ENCODE results near the gene PCDH9. TPM values are rescaled to one million over a fixed set of nuclear protein-coding genes. Genes with fewer than 3 reads are reported as not detected.

PCDH9 gene
- total RNA-seq, 1 experiment from 2014 or later, result 10.1 TPM

DNA sequence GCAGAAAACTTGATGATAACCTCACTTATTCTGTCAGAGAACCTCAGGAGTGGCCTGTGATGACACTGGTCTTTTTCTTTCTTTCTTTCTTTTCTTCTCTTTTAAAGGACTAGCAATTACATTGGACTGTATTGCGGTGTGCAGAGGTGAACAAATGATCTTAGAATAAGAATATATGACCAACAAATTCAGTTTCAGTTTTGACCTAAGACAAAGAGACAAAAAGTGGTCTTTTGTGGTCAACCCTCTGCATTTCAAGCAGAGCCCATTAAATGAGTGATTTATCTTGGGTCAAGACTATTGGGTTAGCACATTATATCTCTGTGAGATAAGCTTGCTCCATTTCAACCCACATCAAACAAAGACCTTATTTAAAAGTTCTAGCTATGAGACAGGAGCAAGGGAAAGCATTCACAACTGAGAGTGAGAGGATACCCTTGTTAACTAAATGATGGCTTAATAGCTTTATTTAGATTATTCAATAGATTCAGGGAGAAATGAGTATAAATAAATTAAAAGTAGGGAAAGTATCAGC is 644.4 kb downstream of the PCDH9 start:
- CTCF ChIA-PET, result interaction anchor here (0.5 kb wide), 1 partner anchor 71 kb away, joined by 3 read pairs; no protein-coding TSS in a partner anchor
- Mint-ChIP-seq H3K4me3 (ENCODE audit: unreplicated experiment) (no peak overlapping the region), H3K9me3 (ENCODE audit: unreplicated experiment) (no peaks in the 10 kb centered on the region), H3K27ac (ENCODE audit: low read depth, unreplicated experiment) (no peak overlapping the region), H3K27me3 (ENCODE audit: insufficient read depth, unreplicated experiment) (no peaks in the 10 kb centered on the region), H3K4me1 (ENCODE audit: insufficient read depth, unreplicated experiment) (peaks cover 5% of the 10 kb centered on the region), H3K36me3 (ENCODE audit: insufficient read depth, unreplicated experiment) (no peaks in the 10 kb centered on the region)
- intact Hi-C loops (cut with micrococcal nuclease), result no loop called here
- no TSS peak for BruUV-seq (replicated peaks)
- TF ChIP-seq, protein P1, sequence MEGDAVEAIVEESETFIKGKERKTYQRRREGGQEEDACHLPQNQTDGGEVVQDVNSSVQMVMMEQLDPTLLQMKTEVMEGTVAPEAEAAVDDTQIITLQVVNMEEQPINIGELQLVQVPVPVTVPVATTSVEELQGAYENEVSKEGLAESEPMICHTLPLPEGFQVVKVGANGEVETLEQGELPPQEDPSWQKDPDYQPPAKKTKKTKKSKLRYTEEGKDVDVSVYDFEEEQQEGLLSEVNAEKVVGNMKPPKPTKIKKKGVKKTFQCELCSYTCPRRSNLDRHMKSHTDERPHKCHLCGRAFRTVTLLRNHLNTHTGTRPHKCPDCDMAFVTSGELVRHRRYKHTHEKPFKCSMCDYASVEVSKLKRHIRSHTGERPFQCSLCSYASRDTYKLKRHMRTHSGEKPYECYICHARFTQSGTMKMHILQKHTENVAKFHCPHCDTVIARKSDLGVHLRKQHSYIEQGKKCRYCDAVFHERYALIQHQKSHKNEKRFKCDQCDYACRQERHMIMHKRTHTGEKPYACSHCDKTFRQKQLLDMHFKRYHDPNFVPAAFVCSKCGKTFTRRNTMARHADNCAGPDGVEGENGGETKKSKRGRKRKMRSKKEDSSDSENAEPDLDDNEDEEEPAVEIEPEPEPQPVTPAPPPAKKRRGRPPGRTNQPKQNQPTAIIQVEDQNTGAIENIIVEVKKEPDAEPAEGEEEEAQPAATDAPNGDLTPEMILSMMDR (IDR thresholded peaks at IDR 0.05; ENCODE audit: unreplicated experiment), result no peak
- POLR2A ChIA-PET, result interaction anchor here (0.5 kb wide), 1 partner anchor 576 kb away, joined by 3 read pairs; no protein-coding TSS in a partner anchor
- DNase-seq (ENCODE audit: unreplicated experiment), result no peak

DNA sequence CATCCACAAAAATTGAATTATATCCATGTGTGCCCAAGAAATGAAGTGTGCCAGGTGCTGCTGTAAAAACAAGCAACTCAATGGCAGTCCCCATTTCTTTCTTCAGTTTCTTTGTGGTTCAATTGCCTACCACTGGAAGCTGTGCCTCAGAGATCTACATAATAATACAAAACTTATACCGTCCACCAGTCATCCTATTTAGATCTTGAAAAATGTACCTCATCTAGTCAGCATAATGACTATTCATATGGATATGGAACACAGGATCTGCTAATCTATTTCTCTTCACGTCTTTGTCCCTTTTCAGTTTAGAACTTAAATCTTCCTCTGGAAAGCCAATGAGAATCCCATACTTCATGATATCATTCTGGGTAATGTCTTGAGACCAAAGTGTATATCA is 648.5 kb downstream of the PCDH9 start:
- DNase-seq (ENCODE audit: unreplicated experiment), result no peak
- no peaks in the 10 kb centered on the region for H3K9me3 Mint-ChIP-seq (ENCODE audit: unreplicated experiment)
- POLR2A ChIA-PET, result no interaction called here
- BruUV-seq (replicated peaks), result no TSS peak
- H3K4me3 Mint-ChIP-seq (ENCODE audit: unreplicated experiment), result no peak overlapping the region
- no peaks in the 10 kb centered on the region for H3K36me3 Mint-ChIP-seq (ENCODE audit: insufficient read depth, unreplicated experiment)
- TF ChIP-seq, protein P1 (IDR thresholded peaks at IDR 0.05; ENCODE audit: unreplicated experiment), result no peak
- no peak overlapping the region for H3K27ac Mint-ChIP-seq (ENCODE audit: low read depth, unreplicated experiment)
- no peaks in the 10 kb centered on the region for H3K27me3 Mint-ChIP-seq (ENCODE audit: insufficient read depth, unreplicated experiment)
- intact Hi-C loops (cut with micrococcal nuclease), result no loop called here
- H3K4me1 Mint-ChIP-seq (ENCODE audit: insufficient read depth, unreplicated experiment), result peaks cover 5% of the 10 kb centered on the region
- CTCF ChIA-PET, result no interaction called here

DNA sequence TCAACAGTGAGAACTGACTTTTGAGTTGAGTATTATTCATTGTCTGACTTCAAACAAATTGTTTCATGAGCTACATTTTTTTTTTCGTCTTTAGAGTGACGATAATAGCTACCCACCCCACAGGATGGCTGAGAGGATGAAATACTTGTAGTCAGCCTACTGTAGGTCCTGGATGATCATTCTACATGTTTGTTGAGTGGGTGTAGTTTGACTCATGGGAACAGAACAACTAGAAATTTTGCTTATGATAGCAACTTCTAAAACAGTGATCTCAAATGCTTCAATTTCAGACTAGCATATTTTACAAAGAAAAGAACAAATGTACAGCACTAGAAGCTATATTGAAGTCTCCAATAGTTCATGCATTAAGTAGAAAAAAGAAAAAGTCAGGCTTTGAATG is 651.8 kb downstream of the PCDH9 start:
- DNase-seq (ENCODE audit: unreplicated experiment), result no peak
- TF ChIP-seq, protein P1 (IDR thresholded peaks at IDR 0.05; ENCODE audit: unreplicated experiment), result no peak
- Mint-ChIP-seq H3K9me3 (ENCODE audit: unreplicated experiment) (peaks cover 11% of the 10 kb centered on the region), H3K27me3 (ENCODE audit: insufficient read depth, unreplicated experiment) (no peaks in the 10 kb centered on the region), H3K27ac (ENCODE audit: low read depth, unreplicated experiment) (no peak overlapping the region), H3K36me3 (ENCODE audit: insufficient read depth, unreplicated experiment) (no peaks in the 10 kb centered on the region), H3K4me1 (ENCODE audit: insufficient read depth, unreplicated experiment) (no peaks in the 10 kb centered on the region), H3K4me3 (ENCODE audit: unreplicated experiment) (no peak overlapping the region)
- POLR2A ChIA-PET, result interaction anchor here (0.5 to 1.5 kb wide), 2 partner anchors 9 to 1347 kb away, joined by 3 to 6 read pairs; no protein-coding TSS in a partner anchor
- CTCF ChIA-PET, result interaction anchor here (0.8 kb wide), 1 partner anchor 9 kb away, joined by 3 read pairs; no protein-coding TSS in a partner anchor
- no TSS peak for BruUV-seq (replicated peaks)
- intact Hi-C loops (cut with micrococcal nuclease), result no loop called here

DNA sequence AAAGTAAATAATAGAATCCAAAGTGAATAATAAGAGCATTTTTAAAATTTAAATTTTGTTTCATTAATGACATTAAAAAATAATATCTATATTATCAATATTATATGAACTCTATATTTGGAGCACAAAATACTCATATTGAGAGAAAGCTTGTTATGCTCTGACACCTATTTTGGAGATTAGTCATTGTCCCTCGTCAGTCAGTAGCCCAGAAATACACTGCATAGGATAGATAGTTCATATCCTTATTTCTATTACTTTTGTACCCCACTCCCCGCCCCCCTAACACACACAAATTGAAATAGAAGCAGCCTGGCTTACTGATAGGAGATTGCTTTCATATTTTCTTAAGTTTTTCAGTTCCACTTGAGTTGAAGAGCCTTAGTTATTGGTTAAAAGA is 652.8 kb downstream of the PCDH9 start:
- no peak for DNase-seq (ENCODE audit: unreplicated experiment)
- intact Hi-C loops (cut with micrococcal nuclease), result no loop called here
- H3K27me3 Mint-ChIP-seq (ENCODE audit: insufficient read depth, unreplicated experiment), result no peaks in the 10 kb centered on the region
- POLR2A ChIA-PET, result interaction anchor here (1.5 kb wide), 1 partner anchor 10 kb away, joined by 6 read pairs; no protein-coding TSS in a partner anchor
- BruUV-seq (replicated peaks), result no TSS peak
- no peak overlapping the region for H3K4me3 Mint-ChIP-seq (ENCODE audit: unreplicated experiment)
- CTCF ChIA-PET, result no interaction called here
- no peak overlapping the region for H3K27ac Mint-ChIP-seq (ENCODE audit: low read depth, unreplicated experiment)
- no peaks in the 10 kb centered on the region for H3K36me3 Mint-ChIP-seq (ENCODE audit: insufficient read depth, unreplicated experiment)
- H3K4me1 Mint-ChIP-seq (ENCODE audit: insufficient read depth, unreplicated experiment), result no peaks in the 10 kb centered on the region
- TF ChIP-seq, protein P1 (IDR thresholded peaks at IDR 0.05; ENCODE audit: unreplicated experiment), result no peak
- peaks cover 17% of the 10 kb centered on the region for H3K9me3 Mint-ChIP-seq (ENCODE audit: unreplicated experiment)

All from MCF 10A (cell line).